Effector CD8-positive, alpha-beta T cell (primary cell): ENCODE data around the gene MED23.
"Not testable (repeated sequence)": the region's sequence is repeated elsewhere in the genome, so short reads cannot be mapped to it uniquely, and the experiment has no call there.

Experiments used
- DNase-seq: peaks from one replicate; lab custom pipeline; 2025; lab: John Stamatoyannopoulos, UW

MED23 gene

GRCh38 chr6:131572686-131573415 is 55.2 kb downstream of the MED23 start, which contains the start of gene ARG1:
Gene ARG1 (plus strand): TSS chr6:131573226. CDS start chr6:131573283, 57 bp downstream.
- no peak for DNase-seq

- no peak for DNase-seq
Observed at GRCh38 chr6:131568726-131569125, 59.3 kb downstream of the MED23 start.

GRCh38 chr6:131565056-131565455 is 63.0 kb downstream of the MED23 start:
- no peak for DNase-seq

GRCh38 chr6:131561925-131562707 is 65.9 kb downstream of the MED23 start:
- no peak for DNase-seq

GRCh38 chr6:131558922-131559321 is 69.1 kb downstream of the MED23 start:
- DNase-seq, result no peak

GRCh38 chr6:131555992-131556391 is 72.0 kb downstream of the MED23 start:
- DNase-seq, result no peak

- no peak for DNase-seq
Observed at GRCh38 chr6:131552572-131552971, 75.5 kb downstream of the MED23 start.

- DNase-seq, result no peak
Observed at GRCh38 chr6:131551902-131552301, 76.1 kb downstream of the MED23 start.

GRCh38 chr6:131549811-131550210 is 78.2 kb downstream of the MED23 start:
- DNase-seq, result no peak

GRCh38 chr6:131548441-131548840 is 79.6 kb downstream of the MED23 start:
- no peak for DNase-seq

GRCh38 chr6:131547488-131547887 is 80.6 kb downstream of the MED23 start:
- DNase-seq, result no peak

GRCh38 chr6:131545317-131545716 is 82.7 kb downstream of the MED23 start:
- no peak for DNase-seq

GRCh38 chr6:131538615-131539014 is 89.4 kb downstream of the MED23 start:
- not testable (repeated sequence) for DNase-seq

- DNase-seq, result no peak
Observed at GRCh38 chr6:131532580-131533039, 95.4 kb downstream of the MED23 start.

- not testable (repeated sequence) for DNase-seq
Observed at GRCh38 chr6:131531681-131532080, 96.4 kb downstream of the MED23 start.

- not testable (repeated sequence) for DNase-seq
Observed at GRCh38 chr6:131530936-131531335, 97.1 kb downstream of the MED23 start.

- no peak for DNase-seq
Observed at GRCh38 chr6:131524695-131525336, 103.2 kb downstream of the MED23 start.

- DNase-seq, result no peak
Observed at GRCh38 chr6:131523988-131524673, 103.9 kb downstream of the MED23 start.
